GM12878 (cell line): ENCODE data around the gene GOLGA6L9. TPM values are rescaled to one million over a fixed set of nuclear protein-coding genes. Genes with fewer than 3 reads are reported as not detected.
"Not testable (repeated sequence)": the region's sequence is repeated elsewhere in the genome, so short reads cannot be mapped to it uniquely, and the experiment has no call there.

Experiments used
- ATAC-seq: fragments of 200-7000 bp; cut with Tn5 transposase; 3 replicates; pipeline ENCODE4 v1.9.1; 2020; ENCODE audit warnings: mild to moderate bottlenecking, moderate library complexity
- BruUV-seq: library from RNA; stranded (reverse); fragments of 400-500 nt; replicated peaks from 2 replicates; lab custom pipeline; 2021; lab: Mats Ljungman, UMichigan
- CTCF ChIA-PET: fragments of 300-600 bp; sonication (Branson Sonifier 250); formaldehyde crosslinking; extraction: SDS; loops from one replicate; lab custom pipeline; 2021; ENCODE audit warnings: inconsistent platforms; lab: Yijun Ruan, JAX
- POLR2A ChIA-PET: fragments of 350-600 bp; formaldehyde crosslinking; extraction: SDS; loops from one replicate; lab custom pipeline; 2021; ENCODE audit warnings: inconsistent platforms; lab: Charles Lee
- RAD21 ChIA-PET: fragments of 300-600 bp; sonication (Branson Sonifier 250); formaldehyde crosslinking; loops from one replicate; lab custom pipeline; 2023; ENCODE audit warnings: antibody characterized with exemption; ENCODE audit not compliant: unreplicated experiment; lab: Charles Lee
- SMC1A ChIA-PET: fragments of 300-600 bp; sonication (Branson Sonifier 250); formaldehyde crosslinking; loops from one replicate; lab custom pipeline; 2023; ENCODE audit not compliant: unreplicated experiment, uncharacterized antibody; lab: Charles Lee
- DNase-seq: peaks from one replicate; pipeline ENCODE4 v3.0.0-alpha.2; 2011; ENCODE audit warnings: low read depth, low spot score
- FAIRE-seq: peaks from 3 replicates; lab custom pipeline; 2011; peaks lifted over from hg19 to GRCh38; lab: Jason Lieb, UNC
- H2AFZ ChIP-seq: 2 replicates; pipeline ENCODE4 v1.6.0; 2011; ENCODE audit warnings: low read depth, low read length, control low read depth; ENCODE audit not compliant: control insufficient read depth
- H3K27ac ChIP-seq: 2 replicates; pipeline ENCODE4 v1.5.1; 2011; ENCODE audit warnings: control low read depth; ENCODE audit not compliant: control insufficient read depth, insufficient read depth
- H3K27me3 ChIP-seq, 2 experiments: replicated peaks in 1 of 2; 2 replicates each; pipeline versions ENCODE4 v1.6.0 to v1.6.1; 2011; ENCODE audit warnings: low read length in 1 of 2; ENCODE audit not compliant: control insufficient read depth in 2 of 2, insufficient read depth in 2 of 2
- H3K36me3 ChIP-seq, 2 experiments: 2 replicates each; pipeline ENCODE4 v1.5.1; 2011; ENCODE audit warnings: low read length in 1 of 2; ENCODE audit not compliant: control insufficient read depth in 2 of 2, insufficient read depth in 2 of 2
- H3K4me1 ChIP-seq: 2 replicates; pipeline ENCODE4 v1.6.1; 2011; ENCODE audit warnings: mild to moderate bottlenecking, low read length, moderate library complexity, mixed read lengths; ENCODE audit not compliant: control insufficient read depth, insufficient read depth
- H3K4me2 ChIP-seq: 2 replicates; pipeline ENCODE4 v1.6.0; 2011; ENCODE audit warnings: control low read depth; ENCODE audit not compliant: control insufficient read depth, insufficient read depth
- H3K4me3 ChIP-seq: fragments of 200-600 bp; sonication (generic); 2 replicates; pipeline ENCODE4 v1.5.1; 2016
- H3K79me2 ChIP-seq: 2 replicates; pipeline ENCODE4 v1.6.0; 2011; ENCODE audit warnings: low read length; ENCODE audit not compliant: control insufficient read depth, insufficient read depth
- H3K9ac ChIP-seq: 2 replicates; pipeline ENCODE4 v1.8.0; 2011; ENCODE audit warnings: low read length, control low read depth, mixed read lengths; ENCODE audit not compliant: control insufficient read depth, insufficient read depth
- H3K9me3 ChIP-seq: replicated peaks from 3 replicates; pipeline ENCODE4 v1.5.1; 2011; ENCODE audit warnings: mild to moderate bottlenecking, low read length; ENCODE audit not compliant: control insufficient read depth, insufficient read depth
- H4K20me1 ChIP-seq: 2 replicates; pipeline ENCODE4 v1.6.0; 2011; ENCODE audit not compliant: control insufficient read depth, insufficient read depth
- SRF ChIP-seq, 2 experiments: IDR thresholded peaks; 2 replicates each; pipeline ENCODE4 v1.6.1; 2011; ENCODE audit warnings: low read depth in 2 of 2, low read length in 2 of 2, mild to moderate bottlenecking in 1 of 2, moderate library complexity in 1 of 2
- WGBS: methylation state at CpG from one replicate; pipeline ENCODE4 v1.1.6; 2016; ENCODE audit warnings: low lambda C conversion rate; ENCODE audit not compliant: insufficient replicate concordance, insufficient coverage; ENCODE audit errors: missing lambda C conversion rate; 5-methylcytosine and 5-hydroxymethylcytosine counted together
- in situ Hi-C: fragments of 300-500 bp; cut with MboI; formaldehyde crosslinking; loops from 9 replicates; pipeline ENCODE4 v1.14.3; 2018; ENCODE audit warnings: mixed read lengths
- intact Hi-C: fragments of 100-400 bp; cut with micrococcal nuclease; formaldehyde crosslinking; loops from one replicate; pipeline ENCODE4 v1.14.2; 2022; ENCODE audit not compliant: unreplicated experiment
- polyA plus RNA-seq, 11 experiments: library from polyadenylated mRNA; depleted of rRNA in 4 of 11; unstranded in 6 of 11; stranded (reverse) in 5 of 11; fragments of >200 nt; fragmentation: Nextera tagmentation in 4 of 11; fragmentation: Illumina TruSeq in 1 of 11; extraction: Ambion mirVana in 4 of 11; extraction: Trizol in 1 of 11; gene quantifications; 1 replicate in 1 of 11; 2 replicates in 10 of 11; pipeline versions ENCODE4 v1.2.1 to v1.2.3, GENCODE V29; 2011 to 2016; ENCODE audit warnings: inconsistent platforms in 2 of 11, missing spikeins in 2 of 11, low read depth in 1 of 11
- total RNA-seq, 4 experiments: library from RNA; depleted of rRNA in 3 of 4; stranded (reverse); fragments of >200 nt in 3 of 4; fragmentation: Illumina TruSeq in 1 of 4; extraction: Trizol in 1 of 4; gene quantifications; 2 replicates each; pipeline versions ENCODE4 v1.2.1 to v1.2.3, GENCODE V29; 2013 to 2021
- TF ChIP-seq, protein P1 (sequence below): IDR thresholded peaks from 2 replicates; pipeline ENCODE4 v1.6.1; 2012; ENCODE audit warnings: mild to moderate bottlenecking, low read depth, low read length

Gene GOLGA6L9
- total and polyA plus RNA-seq, 10 of the 15 experiments (the other 5 are each of a cell fraction or from before 2014, with no cell fraction given), result 0.35 to 4.6 (median 1.4) TPM

DNA sequence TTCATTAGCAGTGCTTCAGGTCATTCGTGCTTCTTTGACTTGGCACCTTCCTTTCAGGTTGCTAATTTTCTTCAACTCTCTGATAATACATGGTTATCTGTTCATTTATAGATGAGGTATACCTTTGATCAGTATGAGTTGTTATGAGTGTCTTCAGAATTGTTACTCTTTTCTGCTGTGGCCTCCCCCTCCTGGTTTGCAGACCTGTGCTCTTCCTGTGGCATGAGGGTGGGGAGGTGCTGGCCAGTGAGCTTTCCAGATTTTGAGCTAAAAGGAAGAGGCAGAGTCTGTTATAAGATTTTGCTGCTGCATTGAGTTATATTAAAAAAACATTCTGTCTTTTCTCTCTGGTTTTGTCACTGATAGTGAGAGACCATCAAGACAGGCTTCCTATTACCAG lies 30.8 kb upstream of the GOLGA6L9 start (continued):
- TF ChIP-seq, protein P1, sequence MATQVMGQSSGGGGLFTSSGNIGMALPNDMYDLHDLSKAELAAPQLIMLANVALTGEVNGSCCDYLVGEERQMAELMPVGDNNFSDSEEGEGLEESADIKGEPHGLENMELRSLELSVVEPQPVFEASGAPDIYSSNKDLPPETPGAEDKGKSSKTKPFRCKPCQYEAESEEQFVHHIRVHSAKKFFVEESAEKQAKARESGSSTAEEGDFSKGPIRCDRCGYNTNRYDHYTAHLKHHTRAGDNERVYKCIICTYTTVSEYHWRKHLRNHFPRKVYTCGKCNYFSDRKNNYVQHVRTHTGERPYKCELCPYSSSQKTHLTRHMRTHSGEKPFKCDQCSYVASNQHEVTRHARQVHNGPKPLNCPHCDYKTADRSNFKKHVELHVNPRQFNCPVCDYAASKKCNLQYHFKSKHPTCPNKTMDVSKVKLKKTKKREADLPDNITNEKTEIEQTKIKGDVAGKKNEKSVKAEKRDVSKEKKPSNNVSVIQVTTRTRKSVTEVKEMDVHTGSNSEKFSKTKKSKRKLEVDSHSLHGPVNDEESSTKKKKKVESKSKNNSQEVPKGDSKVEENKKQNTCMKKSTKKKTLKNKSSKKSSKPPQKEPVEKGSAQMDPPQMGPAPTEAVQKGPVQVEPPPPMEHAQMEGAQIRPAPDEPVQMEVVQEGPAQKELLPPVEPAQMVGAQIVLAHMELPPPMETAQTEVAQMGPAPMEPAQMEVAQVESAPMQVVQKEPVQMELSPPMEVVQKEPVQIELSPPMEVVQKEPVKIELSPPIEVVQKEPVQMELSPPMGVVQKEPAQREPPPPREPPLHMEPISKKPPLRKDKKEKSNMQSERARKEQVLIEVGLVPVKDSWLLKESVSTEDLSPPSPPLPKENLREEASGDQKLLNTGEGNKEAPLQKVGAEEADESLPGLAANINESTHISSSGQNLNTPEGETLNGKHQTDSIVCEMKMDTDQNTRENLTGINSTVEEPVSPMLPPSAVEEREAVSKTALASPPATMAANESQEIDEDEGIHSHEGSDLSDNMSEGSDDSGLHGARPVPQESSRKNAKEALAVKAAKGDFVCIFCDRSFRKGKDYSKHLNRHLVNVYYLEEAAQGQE, result no peak
- no peak for TF ChIP-seq SRF (IDR thresholded peaks at IDR 0.05; ENCODE audit: low read depth in 2 of 2, low read length in 2 of 2)

DNA sequence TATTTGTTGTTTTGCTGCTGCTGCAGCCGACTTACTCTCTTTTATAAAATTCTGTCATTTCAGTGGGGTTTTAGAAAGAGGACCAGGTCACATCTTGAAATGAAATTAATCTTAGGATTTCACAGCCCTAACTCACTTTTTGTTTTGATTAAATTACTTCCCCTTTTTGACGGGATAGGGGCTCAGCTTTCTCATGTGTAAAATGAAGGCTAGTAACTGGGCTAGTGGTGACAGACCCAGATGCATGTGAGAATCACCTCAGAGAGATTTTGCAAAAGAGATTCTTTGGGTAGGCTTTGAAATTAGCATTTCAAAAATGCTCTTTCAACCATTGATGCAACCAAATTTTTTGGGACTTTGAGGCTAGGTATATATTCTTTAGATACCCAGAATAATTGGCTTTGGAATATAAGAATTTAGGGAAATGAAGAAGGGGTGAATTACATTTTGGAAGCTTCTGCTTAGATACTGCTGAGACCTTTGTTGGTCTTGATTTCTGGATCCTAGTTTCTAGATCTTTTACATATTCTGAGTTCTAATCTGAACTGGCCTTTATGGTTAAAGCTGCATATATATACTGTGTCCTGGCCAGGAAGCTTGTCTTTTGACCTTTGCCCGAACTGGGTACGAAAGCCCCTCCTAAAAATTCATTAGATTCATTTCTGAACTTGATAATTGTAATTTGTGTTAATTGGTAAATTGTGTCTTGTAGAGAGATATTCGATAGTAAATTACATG lies 30.1 kb upstream of the GOLGA6L9 start:
- H3K4me3 ChIP-seq, result peak overlapping the region; percentile 7; the same call in 1 of the 2 replicates
- H3K27me3 ChIP-seq, intact Hi-C loops, DNase-seq, H3K36me3 ChIP-seq, FAIRE-seq, H3K4me1 ChIP-seq, H3K9me3 ChIP-seq, H3K79me2 ChIP-seq, in situ Hi-C loops, H4K20me1 ChIP-seq, H2AFZ ChIP-seq, RAD21 ChIA-PET, BruUV-seq, H3K9ac ChIP-seq: not testable (repeated sequence)
- peak; percentile 96 for ATAC-seq
- ChIA-PET CTCF (interaction anchor here (1.0 kb wide), 1 partner anchor 12 kb away, joined by 6 read pairs; no protein-coding TSS in a partner anchor), SMC1A (interaction anchor here (0.9 to 1.2 kb wide), 2 partner anchors 8 to 28 kb away, joined by 3 read pairs; no protein-coding TSS in a partner anchor), POLR2A (interaction anchor here (0.6 kb wide), 1 partner anchor 175 kb away, joined by 6 read pairs; no protein-coding TSS in a partner anchor)
- 57% methylated on average over 5 of the region's 5 CpGs for WGBS
- H3K27ac ChIP-seq, result peak overlapping the region; percentile 33; the same call in 1 of the 2 replicates
- peak overlapping the region; percentile 72 for H3K4me2 ChIP-seq

DNA sequence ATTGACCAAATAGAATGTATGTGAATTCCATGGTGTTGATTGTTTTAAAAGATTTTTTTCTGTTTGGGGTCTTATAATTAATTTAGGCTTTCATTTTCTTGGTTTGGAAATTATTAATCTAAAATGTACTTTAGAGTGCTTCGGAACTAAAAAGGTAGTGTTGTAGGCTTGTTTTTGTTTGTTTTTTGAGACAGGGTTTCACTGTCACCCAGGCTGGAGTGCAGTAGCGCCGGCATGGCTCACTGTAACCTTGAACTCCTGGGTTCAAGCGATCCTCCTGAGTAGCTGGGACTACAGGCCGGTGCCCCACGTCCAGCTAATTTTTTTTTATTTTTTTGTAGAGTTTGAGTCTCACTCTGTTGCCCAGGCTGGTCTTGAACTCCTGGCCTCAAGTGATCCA lies 27.7 kb upstream of the GOLGA6L9 start:
- CTCF ChIA-PET, POLR2A ChIA-PET, BruUV-seq, ATAC-seq, RAD21 ChIA-PET, H3K4me2 ChIP-seq, H3K36me3 ChIP-seq, H2AFZ ChIP-seq, DNase-seq, H3K79me2 ChIP-seq, H3K9me3 ChIP-seq, H3K27me3 ChIP-seq, H3K4me1 ChIP-seq, H3K9ac ChIP-seq, H3K27ac ChIP-seq, SMC1A ChIA-PET, in situ Hi-C loops, H3K4me3 ChIP-seq, H4K20me1 ChIP-seq, FAIRE-seq, intact Hi-C loops: not testable (repeated sequence)
- 89% methylated on average over 6 of the region's 6 CpGs for WGBS

DNA sequence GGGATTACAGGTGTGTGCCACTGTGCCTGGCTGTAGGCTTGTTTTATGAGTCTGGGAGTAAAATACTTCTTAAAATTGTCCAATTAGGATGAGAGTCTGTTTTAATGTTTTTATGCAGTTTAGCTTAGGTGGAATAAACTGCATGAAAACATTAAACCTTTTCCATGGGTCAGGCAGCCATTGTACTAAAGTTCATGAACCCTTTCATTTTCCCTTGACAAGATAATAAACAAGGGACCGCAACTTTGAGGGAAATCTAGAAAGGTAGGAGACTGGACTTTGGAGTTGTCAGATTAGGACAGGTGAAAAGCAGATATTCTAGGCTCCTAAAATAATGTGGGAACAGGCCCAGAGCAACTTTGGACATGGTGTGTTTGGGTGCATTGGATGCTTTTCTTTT lies 27.3 kb upstream of the GOLGA6L9 start:
- WGBS, result 100% methylated on average over 1 of the region's 1 CpG

More for the DNA sequence above, 27.3 kb upstream of the GOLGA6L9 start:
- DNase-seq, in situ Hi-C loops, H3K9ac ChIP-seq, H3K4me2 ChIP-seq, H3K4me1 ChIP-seq, BruUV-seq, RAD21 ChIA-PET, H2AFZ ChIP-seq, H3K36me3 ChIP-seq, CTCF ChIA-PET, H3K4me3 ChIP-seq, intact Hi-C loops, FAIRE-seq, SMC1A ChIA-PET, POLR2A ChIA-PET, H3K27me3 ChIP-seq, H3K9me3 ChIP-seq, H3K79me2 ChIP-seq, H4K20me1 ChIP-seq, H3K27ac ChIP-seq, ATAC-seq: not testable (repeated sequence)
